MCF 10A (cell line): Measurements from ENCODE around the gene TMEM150B. TPM values are rescaled to one million over a fixed set of nuclear protein-coding genes. Genes with fewer than 3 reads are reported as not detected.

Experiments used
- BruUV-seq: library from RNA; stranded (reverse); fragments of 400-500 nt; replicated peaks from 2 replicates; lab custom pipeline; 2021; lab: Mats Ljungman, UMichigan
- CTCF ChIA-PET: fragments of 300-600 bp; sonication (Branson Sonifier 250); formaldehyde crosslinking; extraction: SDS; loops from one replicate; lab custom pipeline; 2021; ENCODE audit warnings: antibody characterized with exemption, inconsistent platforms; lab: Yijun Ruan, JAX
- POLR2A ChIA-PET: fragments of 300-600, 350-650 bp; sonication (Branson Sonifier 250); formaldehyde crosslinking; extraction: SDS; loops from one replicate; lab custom pipeline; 2020; ENCODE audit warnings: antibody characterized with exemption, inconsistent platforms; lab: Yijun Ruan, JAX
- DNase-seq: peaks from one replicate; pipeline ENCODE4 v3.0.0-alpha.2; 2018; ENCODE audit not compliant: unreplicated experiment
- H3K27ac Mint-ChIP-seq: one replicate; pipeline ENCODE4 v1.8.0; 2022; ENCODE audit warnings: mild to moderate bottlenecking, low read depth, mixed read lengths; ENCODE audit not compliant: unreplicated experiment
- H3K27me3 Mint-ChIP-seq: one replicate; pipeline ENCODE4 v1.8.0; 2022; ENCODE audit warnings: mixed read lengths; ENCODE audit not compliant: insufficient read depth, unreplicated experiment
- H3K36me3 Mint-ChIP-seq: one replicate; pipeline ENCODE4 v1.8.0; 2022; ENCODE audit warnings: mild to moderate bottlenecking, moderate library complexity, mixed read lengths; ENCODE audit not compliant: insufficient read depth, unreplicated experiment
- H3K4me1 Mint-ChIP-seq: one replicate; pipeline ENCODE4 v1.8.0; 2022; ENCODE audit warnings: mixed read lengths; ENCODE audit not compliant: insufficient read depth, unreplicated experiment
- H3K4me3 Mint-ChIP-seq: one replicate; pipeline ENCODE4 v1.8.0; 2022; ENCODE audit warnings: mild to moderate bottlenecking, moderate library complexity, mixed read lengths; ENCODE audit not compliant: unreplicated experiment
- H3K9me3 Mint-ChIP-seq: one replicate; pipeline ENCODE4 v1.8.0; 2022; ENCODE audit warnings: mixed read lengths; ENCODE audit not compliant: unreplicated experiment
- CTCF ChIP-seq: fragments of 200-600 bp; IDR thresholded peaks from one replicate; pipeline ENCODE4 v1.8.0; 2022; ENCODE audit warnings: antibody characterized with exemption, mild to moderate bottlenecking; ENCODE audit not compliant: unreplicated experiment
- intact Hi-C: fragments of 100-400 bp; cut with micrococcal nuclease; formaldehyde crosslinking; loops from 2 replicates; pipeline ENCODE4 v1.14.1; 2022
- total RNA-seq: library from RNA; stranded (reverse); gene quantifications from 2 replicates; pipeline ENCODE4 v1.2.3, GENCODE V29; 2022

Gene TMEM150B
- total RNA-seq, 1 experiment from 2014 or later = not detected

GRCh38 chr19:55275851-55276719 is 49.1 kb downstream of the TMEM150B start:
- ChIA-PET CTCF (interaction anchor here (0.6 to 0.7 kb wide), 2 partner anchors 20 to 70 kb away, joined by 3 to 4 read pairs; no protein-coding TSS in a partner anchor), POLR2A (no interaction called here)
- intact Hi-C loops = no loop called here
- Mint-ChIP-seq H3K9me3 (no peaks in the 10 kb centered on the region), H3K36me3 (peaks cover 41% of the 10 kb centered on the region), H3K27ac (no peak overlapping the region), H3K4me1 (peaks cover 18% of the 10 kb centered on the region), H3K4me3 (no peak overlapping the region), H3K27me3 (no peaks in the 10 kb centered on the region)
- no TSS peak for BruUV-seq
- no peak for DNase-seq
- TF ChIP-seq CTCF = no peak

- TF ChIP-seq CTCF = no peak
- no peak overlapping the region for H3K4me3 Mint-ChIP-seq
- peaks cover 47% of the 10 kb centered on the region for H3K36me3 Mint-ChIP-seq
- CTCF ChIA-PET = interaction anchor here (1.1 to 1.5 kb wide), 2 partner anchors 18 to 133 kb away, joined by 4 to 5 read pairs; no protein-coding TSS in a partner anchor
- no TSS peak for BruUV-seq
- H3K27me3 Mint-ChIP-seq = no peaks in the 10 kb centered on the region
- peaks cover 2% of the 10 kb centered on the region for H3K4me1 Mint-ChIP-seq
- H3K27ac Mint-ChIP-seq = no peak overlapping the region
- POLR2A ChIA-PET = no interaction called here
- intact Hi-C loops = no loop called here
- H3K9me3 Mint-ChIP-seq = no peaks in the 10 kb centered on the region
- no peak for DNase-seq
These were observed 51.0 kb downstream of the TMEM150B start for GRCh38 chr19:55273978-55274707.

GRCh38 chr19:55272142-55272541 is 53.0 kb downstream of the TMEM150B start:
- Mint-ChIP-seq H3K27ac (no peak overlapping the region), H3K9me3 (no peaks in the 10 kb centered on the region), H3K4me1 (no peaks in the 10 kb centered on the region), H3K36me3 (peaks cover 41% of the 10 kb centered on the region), H3K4me3 (no peak overlapping the region), H3K27me3 (no peaks in the 10 kb centered on the region)
- ChIA-PET CTCF (no interaction called here), POLR2A (interaction anchor here (1.0 kb wide), 1 partner anchor 13 kb away, joined by 3 read pairs; the partner anchor contains the start of gene PPP6R1)
- intact Hi-C loops = no loop called here
- BruUV-seq = no TSS peak
- no peak for DNase-seq
- TF ChIP-seq CTCF = no peak
